Osteoblast (primary cell): ENCODE data around the gene CDRT15L2. TPM values are rescaled to one million over a fixed set of nuclear protein-coding genes. Genes with fewer than 3 reads are reported as not detected.
"Not testable (repeated sequence)": the region's sequence is repeated elsewhere in the genome, so short reads cannot be mapped to it uniquely, and the experiment has no call there.

ENCODE experiments used
- DNase-seq: peaks from one replicate; pipeline ENCODE4 v3.0.0; 2011; ENCODE audit warnings: low spot score, mixed read lengths; ENCODE audit not compliant: insufficient read length; ENCODE audit errors: missing footprints
- H2AFZ ChIP-seq: 2 replicates; pipeline ENCODE4 v1.6.0; 2011; ENCODE audit warnings: mild to moderate bottlenecking, low read length
- H3K27ac ChIP-seq: 2 replicates; pipeline ENCODE4 v1.5.1; 2011; ENCODE audit warnings: mild to moderate bottlenecking, low read depth, low read length, moderate library complexity
- H3K27me3 ChIP-seq: 2 replicates; pipeline ENCODE4 v1.6.0; 2012; ENCODE audit warnings: mild to moderate bottlenecking, control low read depth, inconsistent platforms, low read length, moderate library complexity; ENCODE audit not compliant: insufficient read depth
- H3K36me3 ChIP-seq: 2 replicates; pipeline ENCODE4 v1.5.1; 2011; ENCODE audit warnings: mild to moderate bottlenecking, low read length, control low read depth, moderate library complexity; ENCODE audit not compliant: insufficient read depth
- H3K4me1 ChIP-seq: 2 replicates; pipeline ENCODE4 v1.5.1; 2011; ENCODE audit warnings: mild to moderate bottlenecking, low read length, control low read depth, moderate library complexity; ENCODE audit not compliant: insufficient read depth
- H3K4me2 ChIP-seq: 2 replicates; pipeline ENCODE4 v1.6.0; 2011; ENCODE audit warnings: mild to moderate bottlenecking, low read length; ENCODE audit not compliant: insufficient read depth
- H3K4me3 ChIP-seq: fragments of 200-600 bp; sonication (generic); 3 replicates; pipeline ENCODE4 v1.5.1; 2012; ENCODE audit warnings: mild to moderate bottlenecking, low read length, inconsistent platforms; ENCODE audit not compliant: insufficient read depth
- H3K79me2 ChIP-seq: 2 replicates; pipeline ENCODE4 v1.6.0; 2012; ENCODE audit warnings: mild to moderate bottlenecking, low read length, control low read depth, inconsistent platforms; ENCODE audit not compliant: insufficient read depth
- H3K9me3 ChIP-seq: 2 replicates; pipeline ENCODE4 v1.5.1; 2011; ENCODE audit warnings: low read depth, low read length, control low read depth
- H4K20me1 ChIP-seq: 2 replicates; pipeline ENCODE4 v1.6.0; 2012; ENCODE audit warnings: mild to moderate bottlenecking, low read length, control low read depth; ENCODE audit not compliant: insufficient read depth
- total RNA-seq: library from RNA; depleted of rRNA; stranded (reverse); fragments of >200 nt; gene quantifications from 2 replicates; pipeline ENCODE4 v1.2.3, GENCODE V29; 2012

CDRT15L2 gene
- not detected in 2 replicates for total RNA-seq

GRCh38 chr17:20579424-20579823 lies at the start of gene CDRT15L2:
Gene CDRT15L2 (plus strand): TSS chr17:20579724. CDS start chr17:20579744, 20 bp downstream.
- H2AFZ ChIP-seq, H3K27me3 ChIP-seq, H3K9me3 ChIP-seq, H3K4me2 ChIP-seq, H4K20me1 ChIP-seq, H3K79me2 ChIP-seq, H3K4me3 ChIP-seq, DNase-seq, H3K4me1 ChIP-seq, H3K36me3 ChIP-seq, H3K27ac ChIP-seq: not testable (repeated sequence)

DNA sequence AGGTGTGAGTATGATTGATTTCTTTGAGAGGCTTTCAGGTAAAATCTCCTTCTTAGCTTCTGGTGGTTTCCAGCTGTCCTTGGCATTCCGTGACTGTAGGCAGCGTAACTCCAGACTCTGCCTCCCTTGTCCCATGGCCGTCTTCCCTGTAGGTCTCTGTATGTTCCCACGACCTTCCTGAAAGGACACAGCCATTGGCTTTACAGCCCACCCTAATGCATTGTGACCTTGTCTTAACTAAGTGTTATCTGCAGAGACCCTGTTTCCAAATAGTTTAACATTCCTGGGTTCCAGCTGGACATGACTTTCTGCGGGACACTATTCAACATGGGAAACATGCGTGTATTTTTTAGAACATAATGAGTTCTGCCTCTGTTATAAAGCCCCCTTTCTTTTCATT lies 49.4 kb upstream of the CDRT15L2 start:
- H3K4me1 ChIP-seq, H3K4me3 ChIP-seq, H3K4me2 ChIP-seq, H3K36me3 ChIP-seq, H3K79me2 ChIP-seq, H2AFZ ChIP-seq, H3K27ac ChIP-seq, DNase-seq, H4K20me1 ChIP-seq, H3K27me3 ChIP-seq, H3K9me3 ChIP-seq: not testable (repeated sequence)

DNA sequence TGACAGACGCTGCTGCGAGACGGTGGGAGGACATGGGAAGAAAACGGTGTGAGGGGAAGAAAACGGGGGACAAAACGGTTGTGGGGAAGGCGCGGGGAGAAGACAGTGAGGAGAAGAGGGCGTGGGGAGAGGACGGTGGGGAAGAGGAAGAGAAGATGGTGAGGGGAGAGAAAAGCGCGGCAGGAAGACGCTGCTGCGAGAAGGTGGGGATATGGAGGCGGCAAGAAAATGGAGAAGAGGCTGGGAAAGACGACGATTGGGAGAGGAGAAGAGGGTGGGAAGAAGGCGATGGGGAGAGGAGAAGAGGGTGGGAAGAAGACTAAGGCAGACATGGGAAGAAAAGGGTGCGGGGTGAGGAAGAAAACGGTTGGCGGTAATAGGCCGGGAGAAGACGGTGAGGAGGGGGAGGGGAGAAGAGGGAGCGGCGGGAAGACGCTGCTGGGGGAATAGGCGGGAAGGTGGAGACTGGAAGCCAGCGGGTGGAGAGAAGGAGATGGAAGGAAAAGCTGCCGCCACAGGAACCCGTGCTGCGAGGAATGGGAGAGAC lies 46.9 kb upstream of the CDRT15L2 start:
- not testable (repeated sequence) for H3K4me2 ChIP-seq, H3K4me1 ChIP-seq, H3K36me3 ChIP-seq, H4K20me1 ChIP-seq, H3K9me3 ChIP-seq, H3K79me2 ChIP-seq, H3K27ac ChIP-seq, H3K27me3 ChIP-seq, DNase-seq, H2AFZ ChIP-seq
- H3K4me3 ChIP-seq = peak overlapping the region; percentile 39

DNA sequence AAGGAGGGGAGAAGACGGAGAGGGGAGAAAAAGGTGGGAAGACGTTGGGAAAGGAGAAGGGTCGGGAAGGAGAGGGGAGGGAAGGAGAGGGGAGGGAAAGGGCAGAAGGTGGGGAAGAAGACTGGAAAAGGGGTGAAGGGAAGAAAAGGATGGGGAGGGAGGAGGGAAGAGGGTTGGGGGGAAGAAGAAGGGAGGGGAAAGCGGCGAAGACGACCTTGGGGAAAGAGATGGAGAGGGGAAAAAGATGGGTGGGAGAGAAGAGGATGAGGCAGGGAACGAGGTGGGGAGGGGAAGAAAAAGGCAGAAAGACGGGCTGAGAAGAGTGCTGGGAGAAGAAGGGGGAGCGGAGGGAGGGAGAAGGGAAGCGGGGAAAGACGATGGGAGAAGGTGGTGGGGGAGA lies 46.3 kb upstream of the CDRT15L2 start:
- not testable (repeated sequence) for DNase-seq, H3K9me3 ChIP-seq, H3K27me3 ChIP-seq, H3K27ac ChIP-seq, H4K20me1 ChIP-seq, H3K4me1 ChIP-seq, H3K79me2 ChIP-seq, H3K36me3 ChIP-seq, H2AFZ ChIP-seq
- H3K4me2 ChIP-seq = peak overlapping the region; percentile 45
- peak overlapping the region; percentile 54 for H3K4me3 ChIP-seq

DNA sequence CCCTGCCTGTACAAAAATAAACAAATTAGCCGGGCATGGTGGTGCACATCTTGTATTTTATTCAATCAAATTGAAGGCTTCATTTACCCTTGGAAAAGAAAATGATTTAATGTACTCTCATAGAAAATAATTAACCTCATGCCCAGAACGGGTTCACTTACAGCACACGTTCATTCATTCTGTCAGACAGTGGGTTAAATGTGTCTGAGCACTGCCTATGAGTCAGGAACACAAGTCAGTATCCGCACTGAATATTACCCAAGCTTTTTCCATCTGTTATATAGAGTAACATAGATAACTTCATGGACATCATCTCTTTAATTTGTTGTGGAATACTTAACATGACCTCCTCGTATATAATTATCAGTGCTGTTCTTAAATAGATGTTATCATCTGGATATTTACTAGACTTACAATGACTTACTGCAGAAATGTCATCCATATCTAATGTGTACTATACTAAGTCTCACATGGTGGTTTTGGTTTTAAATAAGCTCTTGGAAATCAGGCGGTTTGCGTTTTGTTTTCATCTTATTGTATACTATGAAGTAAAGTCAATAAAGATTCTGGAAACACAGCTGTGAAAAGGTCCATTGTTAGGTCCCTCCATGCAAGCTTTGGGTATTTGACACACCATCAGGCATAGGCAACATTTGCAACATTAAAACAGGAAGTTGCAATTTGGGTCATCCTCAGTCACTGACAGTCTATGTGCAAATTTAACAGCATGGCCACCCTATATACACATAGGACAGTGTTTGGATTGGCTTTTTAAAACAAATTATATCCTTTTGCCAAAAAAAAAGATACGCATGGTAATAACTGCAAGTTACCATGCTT lies 44.6 kb upstream of the CDRT15L2 start:
- not testable (repeated sequence) for H4K20me1 ChIP-seq, H3K4me3 ChIP-seq, H3K79me2 ChIP-seq, H3K4me2 ChIP-seq, H3K27ac ChIP-seq, H3K36me3 ChIP-seq, H3K9me3 ChIP-seq, H2AFZ ChIP-seq, H3K27me3 ChIP-seq, H3K4me1 ChIP-seq
- DNase-seq = peak; percentile 19

DNA sequence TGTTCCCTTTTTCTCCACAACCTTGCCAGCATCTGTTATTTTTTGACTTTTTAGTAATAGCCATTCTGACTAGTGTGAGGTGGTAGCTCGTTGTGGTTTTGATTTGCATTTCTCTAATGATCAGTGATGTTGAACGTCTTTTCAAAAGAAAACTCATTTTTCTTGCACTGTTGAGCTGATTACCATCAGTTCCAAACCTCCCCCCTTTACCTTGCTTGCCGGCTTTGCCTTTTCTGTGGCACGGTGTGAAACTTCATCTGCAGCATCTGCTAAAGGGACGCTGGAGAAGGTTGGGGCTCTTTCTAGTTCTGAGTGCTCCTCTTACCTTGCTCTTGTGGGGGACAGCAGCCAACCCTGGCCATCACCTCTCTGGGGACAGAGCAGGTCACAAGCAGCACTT lies 39.1 kb upstream of the CDRT15L2 start:
- not testable (repeated sequence) for H3K27me3 ChIP-seq, DNase-seq, H3K4me2 ChIP-seq, H2AFZ ChIP-seq, H3K27ac ChIP-seq, H3K4me1 ChIP-seq, H3K4me3 ChIP-seq, H3K9me3 ChIP-seq, H3K79me2 ChIP-seq, H4K20me1 ChIP-seq, H3K36me3 ChIP-seq

DNA sequence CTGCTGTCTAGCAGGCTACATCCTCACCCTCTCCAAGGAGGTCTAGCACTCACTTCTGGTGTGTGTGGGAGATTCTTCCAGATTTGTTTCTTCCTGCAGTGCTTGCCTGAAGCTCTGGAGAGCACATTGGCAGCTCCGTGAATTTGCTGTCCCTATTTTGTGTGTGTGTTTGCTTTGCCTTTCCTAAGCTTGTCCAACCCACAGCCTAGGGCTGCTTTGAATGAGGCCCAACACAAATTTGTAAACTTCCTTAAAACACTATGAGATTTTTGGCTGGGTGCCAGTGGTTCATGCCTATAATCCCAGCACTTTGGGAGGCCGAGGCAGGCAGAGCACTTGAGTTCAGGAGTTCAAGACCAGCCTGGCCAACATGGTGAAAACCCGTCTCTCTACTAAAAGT lies 38.7 kb upstream of the CDRT15L2 start:
- not testable (repeated sequence) for H2AFZ ChIP-seq, H3K27me3 ChIP-seq, H4K20me1 ChIP-seq, H3K79me2 ChIP-seq, H3K27ac ChIP-seq, H3K4me3 ChIP-seq, H3K4me1 ChIP-seq, H3K4me2 ChIP-seq, H3K36me3 ChIP-seq, DNase-seq, H3K9me3 ChIP-seq

GRCh38 chr17:20541853-20542546 lies 37.5 kb upstream of the CDRT15L2 start:
- H3K27ac ChIP-seq, H3K4me1 ChIP-seq, H3K79me2 ChIP-seq, H3K4me2 ChIP-seq, H4K20me1 ChIP-seq, H3K4me3 ChIP-seq, H3K36me3 ChIP-seq, H3K27me3 ChIP-seq, H3K9me3 ChIP-seq: not testable (repeated sequence)
- DNase-seq = peak; percentile 88
- peak overlapping the region; percentile 56 for H2AFZ ChIP-seq

- H3K27me3 ChIP-seq, H3K27ac ChIP-seq, H3K36me3 ChIP-seq, H3K4me3 ChIP-seq, H4K20me1 ChIP-seq, H3K79me2 ChIP-seq, H3K4me1 ChIP-seq, H3K9me3 ChIP-seq, H2AFZ ChIP-seq, DNase-seq, H3K4me2 ChIP-seq: not testable (repeated sequence)
Measured at GRCh38 chr17:20547923-20548322, 31.6 kb upstream of the CDRT15L2 start.
